ENCODE results near the gene SLC8A1.

SLC8A1 gene

GRCh38 chr2:40242315-40242714, 209.6 kb downstream of the SLC8A1 start:
- H3K27me3 Mint-ChIP-seq = no peaks in the 10 kb centered on the region
- no peak overlapping the region for H3K27ac Mint-ChIP-seq
- H3K9me3 Mint-ChIP-seq = no peaks in the 10 kb centered on the region
- peaks cover 5% of the 10 kb centered on the region for H3K36me3 Mint-ChIP-seq (ENCODE audit: low read depth)
- no peak overlapping the region for H3K4me3 Mint-ChIP-seq
- H3K4me1 Mint-ChIP-seq (ENCODE audit: low read depth) = no peaks in the 10 kb centered on the region
- intact Hi-C loops (cut with micrococcal nuclease) = loop anchor here (10.0 kb wide), 2 partner anchors 328 to 522 kb away; no protein-coding TSS in a partner anchor

- no peak overlapping the region for H3K4me3 Mint-ChIP-seq
- H3K27ac Mint-ChIP-seq = no peak overlapping the region
- H3K27me3 Mint-ChIP-seq = no peaks in the 10 kb centered on the region
- H3K4me1 Mint-ChIP-seq (ENCODE audit: low read depth) = no peaks in the 10 kb centered on the region
- intact Hi-C loops (cut with micrococcal nuclease) = loop anchor here (10.0 kb wide), 2 partner anchors 325 to 525 kb away; no protein-coding TSS in a partner anchor
- no peaks in the 10 kb centered on the region for H3K9me3 Mint-ChIP-seq
- peaks cover 5% of the 10 kb centered on the region for H3K36me3 Mint-ChIP-seq (ENCODE audit: low read depth)
Observed at GRCh38 chr2:40240070-40240469, 211.8 kb downstream of the SLC8A1 start.

GRCh38 chr2:40230707-40231432, 221.0 kb downstream of the SLC8A1 start:
- H3K9me3 Mint-ChIP-seq = no peaks in the 10 kb centered on the region
- H3K36me3 Mint-ChIP-seq (ENCODE audit: low read depth) = peaks cover 10% of the 10 kb centered on the region
- H3K27me3 Mint-ChIP-seq = no peaks in the 10 kb centered on the region
- no peaks in the 10 kb centered on the region for H3K4me1 Mint-ChIP-seq (ENCODE audit: low read depth)
- H3K27ac Mint-ChIP-seq = no peak overlapping the region
- intact Hi-C loops (cut with micrococcal nuclease) = no loop called here
- H3K4me3 Mint-ChIP-seq = no peak overlapping the region

GRCh38 chr2:40230186-40230585, 221.7 kb downstream of the SLC8A1 start:
- H3K27me3 Mint-ChIP-seq = no peaks in the 10 kb centered on the region
- H3K4me1 Mint-ChIP-seq (ENCODE audit: low read depth) = no peaks in the 10 kb centered on the region
- H3K9me3 Mint-ChIP-seq = no peaks in the 10 kb centered on the region
- peaks cover 10% of the 10 kb centered on the region for H3K36me3 Mint-ChIP-seq (ENCODE audit: low read depth)
- intact Hi-C loops (cut with micrococcal nuclease) = no loop called here
- H3K27ac Mint-ChIP-seq = no peak overlapping the region
- no peak overlapping the region for H3K4me3 Mint-ChIP-seq

- Mint-ChIP-seq H3K4me1 (ENCODE audit: low read depth) (no peaks in the 10 kb centered on the region), H3K36me3 (ENCODE audit: low read depth) (peaks cover 10% of the 10 kb centered on the region), H3K27me3 (no peaks in the 10 kb centered on the region), H3K4me3 (no peak overlapping the region), H3K27ac (no peak overlapping the region), H3K9me3 (no peaks in the 10 kb centered on the region)
- intact Hi-C loops (cut with micrococcal nuclease) = no loop called here
Observed at GRCh38 chr2:40228310-40228709, 223.6 kb downstream of the SLC8A1 start.

- intact Hi-C loops (cut with micrococcal nuclease) = no loop called here
- Mint-ChIP-seq H3K4me1 (ENCODE audit: low read depth) (no peaks in the 10 kb centered on the region), H3K9me3 (no peaks in the 10 kb centered on the region), H3K27ac (no peak overlapping the region), H3K36me3 (ENCODE audit: low read depth) (peaks cover 13% of the 10 kb centered on the region), H3K4me3 (no peak overlapping the region), H3K27me3 (no peaks in the 10 kb centered on the region)
Observed at GRCh38 chr2:40227210-40227609, 224.7 kb downstream of the SLC8A1 start.

GRCh38 chr2:40226637-40227036, 225.3 kb downstream of the SLC8A1 start:
- intact Hi-C loops (cut with micrococcal nuclease) = no loop called here
- H3K27ac Mint-ChIP-seq = no peak overlapping the region
- peaks cover 8% of the 10 kb centered on the region for H3K36me3 Mint-ChIP-seq (ENCODE audit: low read depth)
- H3K27me3 Mint-ChIP-seq = no peaks in the 10 kb centered on the region
- peaks cover 2% of the 10 kb centered on the region for H3K4me1 Mint-ChIP-seq (ENCODE audit: low read depth)
- H3K4me3 Mint-ChIP-seq = no peak overlapping the region
- no peaks in the 10 kb centered on the region for H3K9me3 Mint-ChIP-seq

GRCh38 chr2:40225670-40226210, 226.2 kb downstream of the SLC8A1 start:
- intact Hi-C loops (cut with micrococcal nuclease) = no loop called here
- Mint-ChIP-seq H3K9me3 (no peaks in the 10 kb centered on the region), H3K36me3 (ENCODE audit: low read depth) (peaks cover 5% of the 10 kb centered on the region), H3K27ac (no peak overlapping the region), H3K4me3 (no peak overlapping the region), H3K4me1 (ENCODE audit: low read depth) (peaks cover 9% of the 10 kb centered on the region), H3K27me3 (no peaks in the 10 kb centered on the region)

GRCh38 chr2:40224318-40224717, 227.6 kb downstream of the SLC8A1 start:
- intact Hi-C loops (cut with micrococcal nuclease) = no loop called here
- peaks cover 5% of the 10 kb centered on the region for H3K36me3 Mint-ChIP-seq (ENCODE audit: low read depth)
- no peaks in the 10 kb centered on the region for H3K9me3 Mint-ChIP-seq
- H3K4me1 Mint-ChIP-seq (ENCODE audit: low read depth) = peaks cover 19% of the 10 kb centered on the region
- H3K27ac Mint-ChIP-seq = no peak overlapping the region
- no peaks in the 10 kb centered on the region for H3K27me3 Mint-ChIP-seq
- H3K4me3 Mint-ChIP-seq = no peak overlapping the region

- Mint-ChIP-seq H3K27ac (no peak overlapping the region), H3K27me3 (no peaks in the 10 kb centered on the region), H3K9me3 (peaks cover 11% of the 10 kb centered on the region), H3K4me3 (no peak overlapping the region), H3K36me3 (ENCODE audit: low read depth) (peaks cover 5% of the 10 kb centered on the region), H3K4me1 (ENCODE audit: low read depth) (peaks cover 25% of the 10 kb centered on the region)
- intact Hi-C loops (cut with micrococcal nuclease) = no loop called here
Observed at GRCh38 chr2:40220177-40220925, 231.5 kb downstream of the SLC8A1 start.

- Mint-ChIP-seq H3K4me3 (no peak overlapping the region), H3K36me3 (ENCODE audit: low read depth) (peaks cover 5% of the 10 kb centered on the region), H3K27me3 (no peaks in the 10 kb centered on the region), H3K27ac (no peak overlapping the region), H3K4me1 (ENCODE audit: low read depth) (peaks cover 25% of the 10 kb centered on the region), H3K9me3 (peaks cover 11% of the 10 kb centered on the region)
- intact Hi-C loops (cut with micrococcal nuclease) = no loop called here
Observed at GRCh38 chr2:40219141-40219540, 232.7 kb downstream of the SLC8A1 start.

- intact Hi-C loops (cut with micrococcal nuclease) = no loop called here
- peaks cover 5% of the 10 kb centered on the region for H3K36me3 Mint-ChIP-seq (ENCODE audit: low read depth)
- no peaks in the 10 kb centered on the region for H3K27me3 Mint-ChIP-seq
- H3K4me3 Mint-ChIP-seq = no peak overlapping the region
- H3K4me1 Mint-ChIP-seq (ENCODE audit: low read depth) = peaks cover 25% of the 10 kb centered on the region
- peaks cover 11% of the 10 kb centered on the region for H3K9me3 Mint-ChIP-seq
- no peak overlapping the region for H3K27ac Mint-ChIP-seq
Observed at GRCh38 chr2:40218679-40219078, 233.2 kb downstream of the SLC8A1 start.

- Mint-ChIP-seq H3K36me3 (ENCODE audit: low read depth) (no peaks in the 10 kb centered on the region), H3K4me1 (ENCODE audit: low read depth) (no peaks in the 10 kb centered on the region), H3K4me3 (no peak overlapping the region), H3K27ac (no peak overlapping the region), H3K9me3 (peaks cover 11% of the 10 kb centered on the region), H3K27me3 (no peaks in the 10 kb centered on the region)
- intact Hi-C loops (cut with micrococcal nuclease) = no loop called here
Observed at GRCh38 chr2:40213619-40214018, 238.3 kb downstream of the SLC8A1 start.

- H3K36me3 Mint-ChIP-seq (ENCODE audit: low read depth) = no peaks in the 10 kb centered on the region
- no peaks in the 10 kb centered on the region for H3K4me1 Mint-ChIP-seq (ENCODE audit: low read depth)
- intact Hi-C loops (cut with micrococcal nuclease) = no loop called here
- no peak overlapping the region for H3K4me3 Mint-ChIP-seq
- no peaks in the 10 kb centered on the region for H3K27me3 Mint-ChIP-seq
- peaks cover 11% of the 10 kb centered on the region for H3K9me3 Mint-ChIP-seq
- H3K27ac Mint-ChIP-seq = no peak overlapping the region
Observed at GRCh38 chr2:40213071-40213470, 238.8 kb downstream of the SLC8A1 start.
